GM23338 (cell line): ENCODE data around the gene PDCD4. TPM values are rescaled to one million over a fixed set of nuclear protein-coding genes. Genes with fewer than 3 reads are reported as not detected.

Experiments
- ATAC-seq: fragments of 200-7000 bp; cut with Tn5 transposase; 3 replicates; pipeline ENCODE4 v1.9.1; 2020
- DNase-seq: peaks from one replicate; pipeline ENCODE4 v3.0.0-alpha.2; 2015; ENCODE audit warnings: low spot score
- H2AFZ ChIP-seq: fragments of 200-600 bp; sonication (generic); 2 replicates; pipeline ENCODE4 v1.8.0; 2016; ENCODE audit warnings: antibody characterized with exemption, mild to moderate bottlenecking, moderate library complexity
- H3F3A ChIP-seq: fragments of 200-600 bp; sonication (generic); replicated peaks from 2 replicates; pipeline ENCODE4 v1.8.0; 2017; ENCODE audit warnings: antibody characterized with exemption, mixed run types, low read depth
- H3K27ac ChIP-seq: fragments of 200-600 bp; sonication (generic); 2 replicates; pipeline ENCODE4 v1.6.1; 2016; ENCODE audit warnings: low read depth
- H3K27me3 ChIP-seq: fragments of 200-600 bp; sonication (generic); 2 replicates; pipeline ENCODE4 v1.8.0; 2016; ENCODE audit warnings: mild to moderate bottlenecking, mixed run types, moderate library complexity; ENCODE audit not compliant: insufficient read depth
- H3K36me3 ChIP-seq: fragments of 200-600 bp; sonication (generic); 2 replicates; pipeline ENCODE4 v1.8.0; 2016; ENCODE audit warnings: mild to moderate bottlenecking; ENCODE audit not compliant: insufficient read depth
- H3K4me1 ChIP-seq: fragments of 200-600 bp; sonication (generic); 2 replicates; pipeline ENCODE4 v1.8.0; 2016; ENCODE audit warnings: mild to moderate bottlenecking, moderate library complexity; ENCODE audit not compliant: insufficient read depth
- H3K4me2 ChIP-seq: fragments of 200-600 bp; sonication (generic); 2 replicates; pipeline ENCODE4 v1.7.1; 2017; ENCODE audit warnings: mixed run types
- H3K4me3 ChIP-seq: fragments of 200-600 bp; sonication (generic); 2 replicates; pipeline ENCODE4 v1.6.1; 2016; ENCODE audit warnings: mixed run types
- H3K79me2 ChIP-seq: fragments of 200-600 bp; sonication (generic); replicated peaks from 2 replicates; pipeline ENCODE4 v1.8.0; 2017; ENCODE audit warnings: mild to moderate bottlenecking; ENCODE audit not compliant: insufficient read depth
- H3K9me2 ChIP-seq: fragments of 200-600 bp; sonication (generic); 2 replicates; pipeline ENCODE4 v1.8.0; 2017; ENCODE audit not compliant: insufficient read depth
- H4K20me1 ChIP-seq: fragments of 200-600 bp; sonication (generic); replicated peaks from 2 replicates; pipeline ENCODE4 v1.8.0; 2017; ENCODE audit warnings: mild to moderate bottlenecking; ENCODE audit not compliant: insufficient read depth
- H3K27ac Mint-ChIP-seq: 2 replicates; pipeline ENCODE4 v1.8.0; 2020; ENCODE audit warnings: inconsistent platforms, mild to moderate bottlenecking, moderate library complexity, mixed read lengths
- H3K27me3 Mint-ChIP-seq: 3 replicates; pipeline ENCODE4 v1.8.0; 2022; ENCODE audit warnings: low read depth, mild to moderate bottlenecking, moderate library complexity, mixed read lengths, inconsistent platforms; ENCODE audit not compliant: insufficient read depth, poor library complexity
- H3K36me3 Mint-ChIP-seq: 3 replicates; pipeline ENCODE4 v1.8.0; 2021; ENCODE audit warnings: low read depth, mild to moderate bottlenecking, inconsistent platforms, moderate library complexity, mixed read lengths
- H3K4me1 Mint-ChIP-seq: 3 replicates; pipeline ENCODE4 v1.8.0; 2020; ENCODE audit warnings: mild to moderate bottlenecking, inconsistent platforms, mixed read lengths
- H3K4me3 Mint-ChIP-seq: 3 replicates; pipeline ENCODE4 v1.8.0; 2021; ENCODE audit warnings: moderate library complexity, mild to moderate bottlenecking, inconsistent platforms, mixed read lengths
- H3K9me3 Mint-ChIP-seq: 3 replicates; pipeline ENCODE4 v1.8.0; 2020; ENCODE audit warnings: moderate library complexity, mild to moderate bottlenecking, inconsistent platforms, mixed read lengths
- CREB1 ChIP-seq: fragments of 250-450 bp; sonication (Bioruptor Pico); IDR thresholded peaks from 2 replicates; pipeline ENCODE4 v1.5.0; 2020; ENCODE audit warnings: low read depth, mild to moderate bottlenecking, moderate library complexity
- CTCF ChIP-seq, 2 experiments: fragments of 200-600 bp in 1 of 2; sonication (generic) in 1 of 2; conservative IDR thresholded peaks; 2 replicates each; pipeline versions ENCODE4 v1.5.1 to v1.6.1; 2016 to 2017; ENCODE audit warnings: antibody characterized with exemption in 2 of 2, low read depth in 2 of 2, mild to moderate bottlenecking in 2 of 2, moderate library complexity in 1 of 2
- ETS1 ChIP-seq: IDR thresholded peaks from 2 replicates; pipeline ENCODE4 v1.6.1; 2016; ENCODE audit warnings: antibody characterized with exemption
- EZH2 ChIP-seq: fragments of 200-600 bp; sonication (generic); IDR thresholded peaks from one replicate; pipeline ENCODE4 v1.8.0; 2017; ENCODE audit warnings: antibody characterized with exemption, mild to moderate bottlenecking, low read depth; ENCODE audit not compliant: unreplicated experiment
- EZH2phosphoT487 ChIP-seq: fragments of 200-600 bp; sonication (generic); IDR thresholded peaks from one replicate; pipeline ENCODE4 v1.8.1; 2018; ENCODE audit warnings: antibody characterized with exemption; ENCODE audit not compliant: unreplicated experiment
- JUNB ChIP-seq: IDR thresholded peaks from one replicate; pipeline ENCODE4 v1.6.1; 2016; ENCODE audit warnings: antibody characterized with exemption; ENCODE audit not compliant: unreplicated experiment
- NANOG ChIP-seq: IDR thresholded peaks from 2 replicates; pipeline ENCODE4 v1.6.1; 2016; ENCODE audit warnings: antibody characterized with exemption, borderline replicate concordance
- POLR2AphosphoS5 ChIP-seq: IDR thresholded peaks from 2 replicates; pipeline ENCODE4 v1.6.1; 2016; ENCODE audit warnings: antibody characterized with exemption, low read depth
- REST ChIP-seq: IDR thresholded peaks from one replicate; pipeline ENCODE4 v1.6.1; 2018; ENCODE audit warnings: antibody characterized with exemption; ENCODE audit not compliant: unreplicated experiment
- STAT1 ChIP-seq: IDR thresholded peaks from one replicate; pipeline ENCODE4 v1.6.1; 2016; ENCODE audit warnings: antibody characterized with exemption; ENCODE audit not compliant: unreplicated experiment
- ZNF114 ChIP-seq: fragments of 250-450 bp; sonication (Bioruptor Pico); IDR thresholded peaks from 2 replicates; pipeline ENCODE4 v1.5.0; 2020; ENCODE audit warnings: mild to moderate bottlenecking, moderate library complexity
- ZNF331 ChIP-seq: fragments of 250-450 bp; sonication (Bioruptor Pico); IDR thresholded peaks from 2 replicates; pipeline ENCODE4 v1.5.0; 2020; ENCODE audit warnings: low read depth, mild to moderate bottlenecking, moderate library complexity
- ZNF462 ChIP-seq: fragments of 250-450 bp; sonication (Bioruptor Pico); IDR thresholded peaks from 2 replicates; pipeline ENCODE4 v1.5.0; 2020; ENCODE audit warnings: mild to moderate bottlenecking, moderate library complexity
- polyA plus RNA-seq: library from polyadenylated mRNA; unstranded; fragments of >200 nt; fragmentation: Nextera tagmentation; extraction: Ambion mirVana; gene quantifications from 2 replicates; pipeline ENCODE4 v1.2.1, GENCODE V29; 2016
- total RNA-seq: library from RNA; depleted of rRNA; stranded (reverse); fragments of >200 nt; shearing (Covaris generic); gene quantifications from 2 replicates; pipeline ENCODE4 v1.2.3, GENCODE V29; 2014

Gene PDCD4
- total and polyA plus RNA-seq, 2 experiments from 2014 or later: 10.1 to 18.0 TPM

GRCh38 chr10:110887560-110887959 lies 15.8 kb downstream of the PDCD4 start:
- H3K9me2 ChIP-seq: no peaks in the 10 kb centered on the region
- no peaks in the 10 kb centered on the region for H3F3A ChIP-seq
- no peak for TF ChIP-seq ZNF114 (CRISPR knock-in tag)
- no peak for TF ChIP-seq REST
- TF ChIP-seq STAT1: no peak
- no peak for TF ChIP-seq ETS1
- TF ChIP-seq ZNF331 (CRISPR knock-in tag): no peak
- TF ChIP-seq CREB1 (CRISPR knock-in tag): no peak
- no peak for TF ChIP-seq EZH2phosphoT487
- no peak for TF ChIP-seq NANOG
- TF ChIP-seq EZH2: no peak
- no peak for TF ChIP-seq POLR2AphosphoS5
- TF ChIP-seq ZNF462: no peak
- no peak for TF ChIP-seq JUNB
- TF ChIP-seq CTCF (conservative IDR thresholded peaks at IDR 0.05; ENCODE audit: low read depth in 2 of 2): no peak
- no peaks in the 10 kb centered on the region for H3K79me2 ChIP-seq
- no peaks in the 10 kb centered on the region for H3K27me3 ChIP-seq
- Mint-ChIP-seq H3K4me1 (no peaks in the 10 kb centered on the region), H3K9me3 (no peaks in the 10 kb centered on the region), H3K36me3 (no peaks in the 10 kb centered on the region), H3K4me3 (no peak overlapping the region), H3K27ac (no peak overlapping the region), H3K27me3 (peaks cover 2% of the 10 kb centered on the region)
- no peaks in the 10 kb centered on the region for H4K20me1 ChIP-seq
- H2AFZ ChIP-seq: no peak overlapping the region
- no peak overlapping the region for H3K4me2 ChIP-seq
- DNase-seq (no peak), ATAC-seq (no peak)
- no peak overlapping the region for H3K4me3 ChIP-seq
- no peaks in the 10 kb centered on the region for H3K36me3 ChIP-seq
- no peak overlapping the region for H3K27ac ChIP-seq
- no peaks in the 10 kb centered on the region for H3K4me1 ChIP-seq
